HUES48 (cell line): ENCODE measurements around the gene OLIG1.
A peak's percentile ranks its signal among the peaks of the same experiment; 100 is the strongest.

Experiments used
- H3K27ac ChIP-seq: one replicate; pipeline ENCODE4 v1.7.0; 2013; ENCODE audit warnings: low read depth, low read length, inconsistent platforms
- H3K27me3 ChIP-seq: 2 replicates; pipeline ENCODE4 v1.6.1; 2013; ENCODE audit warnings: mild to moderate bottlenecking, low read length; ENCODE audit not compliant: control insufficient read depth, insufficient read depth
- H3K36me3 ChIP-seq: 2 replicates; pipeline ENCODE4 v1.6.1; 2013; ENCODE audit warnings: low read length; ENCODE audit not compliant: control insufficient read depth, insufficient read depth
- H3K4me1 ChIP-seq: 2 replicates; pipeline ENCODE4 v1.6.1; 2013; ENCODE audit warnings: mild to moderate bottlenecking, low read length; ENCODE audit not compliant: control insufficient read depth, insufficient read depth
- H3K4me3 ChIP-seq: 2 replicates; pipeline ENCODE4 v1.5.1; 2013; ENCODE audit warnings: mild to moderate bottlenecking, low read depth, low read length
- H3K9ac ChIP-seq: 2 replicates; pipeline ENCODE4 v1.6.1; 2013; ENCODE audit warnings: mild to moderate bottlenecking, low read depth, low read length, moderate library complexity
- H3K9me3 ChIP-seq: 2 replicates; pipeline ENCODE4 v1.6.1; 2013; ENCODE audit warnings: low read length; ENCODE audit not compliant: control insufficient read depth, insufficient read depth

The OLIG1 gene

GRCh38 chr21:33099131-33099530, 29.2 kb downstream of the OLIG1 start:
- Histone ChIP-seq H3K4me1 (peaks cover 12% of the 10 kb centered on the region), H3K4me3 (no peak overlapping the region), H3K27me3 (0 out of 2 replicates have a peak, but pooled peaks cover 2% of the 10 kb centered on the region), H3K9ac (no peak overlapping the region), H3K27ac (no peak overlapping the region), H3K36me3 (no peaks in the 10 kb centered on the region), H3K9me3 (no peaks in the 10 kb centered on the region)

- H3K9me3 ChIP-seq = no peaks in the 10 kb centered on the region
- no peaks in the 10 kb centered on the region for H3K36me3 ChIP-seq
- H3K27ac ChIP-seq = no peak overlapping the region
- 0 out of 2 replicates have a peak, but pooled peaks cover 3% of the 10 kb centered on the region for H3K27me3 ChIP-seq
- H3K9ac ChIP-seq = no peak overlapping the region
- H3K4me3 ChIP-seq = no peak overlapping the region
- H3K4me1 ChIP-seq = peaks cover 19% of the 10 kb centered on the region
Observed at GRCh38 chr21:33101300-33101911, 31.5 kb downstream of the OLIG1 start.

GRCh38 chr21:33105088-33105487, 35.1 kb downstream of the OLIG1 start:
- H3K27ac ChIP-seq = no peak overlapping the region
- H3K4me3 ChIP-seq = 0 out of 2 replicates have a peak overlapping the region, but pooled peaks have one; percentile 31
- H3K9ac ChIP-seq = no peak overlapping the region
- no peaks in the 10 kb centered on the region for H3K36me3 ChIP-seq
- no peaks in the 10 kb centered on the region for H3K9me3 ChIP-seq
- H3K27me3 ChIP-seq = peaks cover 26% of the 10 kb centered on the region
- H3K4me1 ChIP-seq = peaks cover 29% of the 10 kb centered on the region

GRCh38 chr21:33108228-33108627, 38.3 kb downstream of the OLIG1 start:
- peaks cover 52% of the 10 kb centered on the region for H3K27me3 ChIP-seq
- no peaks in the 10 kb centered on the region for H3K36me3 ChIP-seq
- no peaks in the 10 kb centered on the region for H3K9me3 ChIP-seq
- H3K27ac ChIP-seq = no peak overlapping the region
- peaks cover 40% of the 10 kb centered on the region for H3K4me1 ChIP-seq
- H3K9ac ChIP-seq = no peak overlapping the region
- H3K4me3 ChIP-seq = no peak overlapping the region

- Histone ChIP-seq H3K27ac (no peak overlapping the region), H3K4me3 (peak overlapping the region; percentile 62), H3K9me3 (no peaks in the 10 kb centered on the region), H3K9ac (no peak overlapping the region), H3K36me3 (no peaks in the 10 kb centered on the region), H3K4me1 (peaks cover 42% of the 10 kb centered on the region), H3K27me3 (peaks cover 49% of the 10 kb centered on the region)
Observed at GRCh38 chr21:33109574-33110339, 39.8 kb downstream of the OLIG1 start.

- H3K9ac ChIP-seq = no peak overlapping the region
- peaks cover 52% of the 10 kb centered on the region for H3K27me3 ChIP-seq
- no peak overlapping the region for H3K4me3 ChIP-seq
- no peak overlapping the region for H3K27ac ChIP-seq
- H3K4me1 ChIP-seq = peaks cover 37% of the 10 kb centered on the region
- H3K9me3 ChIP-seq = no peaks in the 10 kb centered on the region
- no peaks in the 10 kb centered on the region for H3K36me3 ChIP-seq
Observed at GRCh38 chr21:33110340-33110715, 40.4 kb downstream of the OLIG1 start.

GRCh38 chr21:33111577-33111976, 41.6 kb downstream of the OLIG1 start:
- H3K9me3 ChIP-seq = no peaks in the 10 kb centered on the region
- peaks cover 27% of the 10 kb centered on the region for H3K4me1 ChIP-seq
- peaks cover 54% of the 10 kb centered on the region for H3K27me3 ChIP-seq

GRCh38 chr21:33112151-33112550, 42.2 kb downstream of the OLIG1 start:
- peaks cover 55% of the 10 kb centered on the region for H3K27me3 ChIP-seq
- no peak overlapping the region for H3K4me3 ChIP-seq
- no peak overlapping the region for H3K9ac ChIP-seq
- H3K9me3 ChIP-seq = no peaks in the 10 kb centered on the region
- no peaks in the 10 kb centered on the region for H3K36me3 ChIP-seq
- H3K27ac ChIP-seq = no peak overlapping the region
- peaks cover 31% of the 10 kb centered on the region for H3K4me1 ChIP-seq

More at GRCh38 chr21:33111577-33111976, 41.6 kb downstream of the OLIG1 start:
- no peak overlapping the region for H3K9ac ChIP-seq
- H3K4me3 ChIP-seq = no peak overlapping the region
- H3K36me3 ChIP-seq = no peaks in the 10 kb centered on the region
- no peak overlapping the region for H3K27ac ChIP-seq

GRCh38 chr21:33112681-33113080, 42.7 kb downstream of the OLIG1 start:
- Histone ChIP-seq H3K4me3 (no peak overlapping the region), H3K9me3 (no peaks in the 10 kb centered on the region), H3K36me3 (no peaks in the 10 kb centered on the region), H3K9ac (no peak overlapping the region), H3K27me3 (peaks cover 57% of the 10 kb centered on the region), H3K4me1 (peaks cover 31% of the 10 kb centered on the region), H3K27ac (no peak overlapping the region)

GRCh38 chr21:33113131-33113530, 43.2 kb downstream of the OLIG1 start:
- H3K36me3 ChIP-seq = no peaks in the 10 kb centered on the region
- H3K9me3 ChIP-seq = no peaks in the 10 kb centered on the region
- peaks cover 30% of the 10 kb centered on the region for H3K4me1 ChIP-seq
- peaks cover 54% of the 10 kb centered on the region for H3K27me3 ChIP-seq
- H3K27ac ChIP-seq = no peak overlapping the region
- no peak overlapping the region for H3K9ac ChIP-seq
- H3K4me3 ChIP-seq = no peak overlapping the region

GRCh38 chr21:33114276-33114675, 44.3 kb downstream of the OLIG1 start:
- Histone ChIP-seq H3K9ac (no peak overlapping the region), H3K4me3 (no peak overlapping the region), H3K36me3 (no peaks in the 10 kb centered on the region), H3K27ac (no peak overlapping the region), H3K27me3 (peaks cover 43% of the 10 kb centered on the region), H3K4me1 (peaks cover 25% of the 10 kb centered on the region), H3K9me3 (no peaks in the 10 kb centered on the region)
